ENCODE results near the gene WDR1. TPM values are rescaled to one million over a fixed set of nuclear protein-coding genes. Genes with fewer than 3 reads are reported as not detected.

Gene WDR1
- total RNA-seq, 2 experiments from 2014 or later = 77.6 to 152 TPM

- Histone ChIP-seq H3K9me2 (ENCODE audit: insufficient read depth, low read length) (no peaks in the 10 kb centered on the region), H3K9me3 (ENCODE audit: low read length) (no peaks in the 10 kb centered on the region), H3K79me2 (ENCODE audit: insufficient read depth, low read depth, low read length) (no peaks in the 10 kb centered on the region), H4K20me1 (ENCODE audit: insufficient read depth, low read length) (no peaks in the 10 kb centered on the region), H3K27ac (ENCODE audit: low read depth, low read length, poor library complexity, severe bottlenecking) (no peak overlapping the region), H3K4me1 (ENCODE audit: insufficient read depth, low read length, poor library complexity, severe bottlenecking) (peaks cover 15% of the 10 kb centered on the region), H3K4me2 (ENCODE audit: low read length) (no peak overlapping the region), H3K36me3 (ENCODE audit: insufficient read depth, low read length) (no peaks in the 10 kb centered on the region), H3K4me3 (ENCODE audit: low read depth, low read length, poor library complexity, severe bottlenecking) (no peak overlapping the region), H2AFZ (ENCODE audit: low read length) (no peak overlapping the region)
- no peak for TF ChIP-seq CTCF (conservative IDR thresholded peaks at IDR 0.05; ENCODE audit: low read length)
- no peak for TF ChIP-seq EZH2phosphoT487 (IDR thresholded peaks at IDR 0.05; ENCODE audit: borderline replicate concordance, low read depth, low read length)
- no TSS peak for BruUV-seq (replicated peaks)
- POLR2A ChIA-PET = no interaction called here
- DNase-seq (ENCODE audit: low spot score) = no peak
- intact Hi-C loops (cut with micrococcal nuclease; ENCODE audit: unreplicated experiment) = no loop called here
- CTCF ChIA-PET (ENCODE audit: unreplicated experiment) = no interaction called here
Observed at GRCh38 chr4:10056334-10057022, 60.1 kb downstream of the WDR1 start.

- no peaks in the 10 kb centered on the region for H3K79me2 ChIP-seq (ENCODE audit: insufficient read depth, low read depth, low read length)
- no peaks in the 10 kb centered on the region for H3K9me2 ChIP-seq (ENCODE audit: insufficient read depth, low read length)
- no peak for DNase-seq (ENCODE audit: low spot score)
- no peak overlapping the region for H2AFZ ChIP-seq (ENCODE audit: low read length)
- no TSS peak for BruUV-seq (replicated peaks)
- peaks cover 15% of the 10 kb centered on the region for H3K4me1 ChIP-seq (ENCODE audit: insufficient read depth, low read length, poor library complexity, severe bottlenecking)
- ChIA-PET POLR2A (no interaction called here), CTCF (ENCODE audit: unreplicated experiment) (no interaction called here)
- no peaks in the 10 kb centered on the region for H4K20me1 ChIP-seq (ENCODE audit: insufficient read depth, low read length)
- H3K4me2 ChIP-seq (ENCODE audit: low read length) = no peak overlapping the region
- TF ChIP-seq EZH2phosphoT487 (IDR thresholded peaks at IDR 0.05; ENCODE audit: borderline replicate concordance, low read depth, low read length) (no peak), CTCF (conservative IDR thresholded peaks at IDR 0.05; ENCODE audit: low read length) (no peak)
- H3K36me3 ChIP-seq (ENCODE audit: insufficient read depth, low read length) = no peaks in the 10 kb centered on the region
- no peak overlapping the region for H3K4me3 ChIP-seq (ENCODE audit: low read depth, low read length, poor library complexity, severe bottlenecking)
- intact Hi-C loops (cut with micrococcal nuclease; ENCODE audit: unreplicated experiment) = no loop called here
- no peaks in the 10 kb centered on the region for H3K9me3 ChIP-seq (ENCODE audit: low read length)
- H3K27ac ChIP-seq (ENCODE audit: low read depth, low read length, poor library complexity, severe bottlenecking) = no peak overlapping the region
Observed at GRCh38 chr4:10055871-10056270, 60.7 kb downstream of the WDR1 start.

- no peaks in the 10 kb centered on the region for H3K9me2 ChIP-seq (ENCODE audit: insufficient read depth, low read length)
- TF ChIP-seq EZH2phosphoT487 (IDR thresholded peaks at IDR 0.05; ENCODE audit: borderline replicate concordance, low read depth, low read length) (no peak), CTCF (conservative IDR thresholded peaks at IDR 0.05; ENCODE audit: low read length) (no peak)
- H4K20me1 ChIP-seq (ENCODE audit: insufficient read depth, low read length) = no peaks in the 10 kb centered on the region
- intact Hi-C loops (cut with micrococcal nuclease; ENCODE audit: unreplicated experiment) = no loop called here
- H3K9me3 ChIP-seq (ENCODE audit: low read length) = no peaks in the 10 kb centered on the region
- H3K36me3 ChIP-seq (ENCODE audit: insufficient read depth, low read length) = no peaks in the 10 kb centered on the region
- no peaks in the 10 kb centered on the region for H3K79me2 ChIP-seq (ENCODE audit: insufficient read depth, low read depth, low read length)
- no TSS peak for BruUV-seq (replicated peaks)
- ChIA-PET CTCF (ENCODE audit: unreplicated experiment) (no interaction called here), POLR2A (no interaction called here)
- no peak overlapping the region for H3K4me3 ChIP-seq (ENCODE audit: low read depth, low read length, poor library complexity, severe bottlenecking)
- H3K4me2 ChIP-seq (ENCODE audit: low read length) = no peak overlapping the region
- peaks cover 15% of the 10 kb centered on the region for H3K4me1 ChIP-seq (ENCODE audit: insufficient read depth, low read length, poor library complexity, severe bottlenecking)
- DNase-seq (ENCODE audit: low spot score) = no peak
- no peak overlapping the region for H3K27ac ChIP-seq (ENCODE audit: low read depth, low read length, poor library complexity, severe bottlenecking)
- H2AFZ ChIP-seq (ENCODE audit: low read length) = no peak overlapping the region
Observed at GRCh38 chr4:10054571-10055041, 62.0 kb downstream of the WDR1 start.
